H4 (cell line): ENCODE measurements around the gene ULK1. TPM values are rescaled to one million over a fixed set of nuclear protein-coding genes. Genes with fewer than 3 reads are reported as not detected.
A peak's percentile ranks its signal among the peaks of the same experiment; 100 is the strongest.
"Not testable (repeated sequence)": the region's sequence is repeated elsewhere in the genome, so short reads cannot be mapped to it uniquely, and the experiment has no call there.

Source experiments
- DNase-seq: peaks from one replicate; pipeline ENCODE4 v3.0.0-alpha.2; 2015; ENCODE audit warnings: low spot score
- total RNA-seq: library from RNA; depleted of rRNA; stranded (reverse); fragments of >200 nt; shearing (Covaris generic); gene quantifications from 2 replicates; pipeline ENCODE4 v1.2.3, GENCODE V29; 2014

The ULK1 gene
- total RNA-seq, 1 experiment from 2014 or later: 1.9 TPM

GRCh38 chr12:131861261-131862083 is 33.0 kb upstream of the ULK1 start:
- DNase-seq: no peak

- DNase-seq: no peak
Observed at GRCh38 chr12:131862084-131862441, 32.4 kb upstream of the ULK1 start.

- DNase-seq: no peak
Observed at GRCh38 chr12:131862600-131862993, 31.8 kb upstream of the ULK1 start.

GRCh38 chr12:131862994-131863710 is 31.3 kb upstream of the ULK1 start:
- DNase-seq: no peak

GRCh38 chr12:131863711-131864396 is 30.6 kb upstream of the ULK1 start:
- no peak for DNase-seq

GRCh38 chr12:131864469-131864868 is 30.0 kb upstream of the ULK1 start:
- DNase-seq: no peak

DNA sequence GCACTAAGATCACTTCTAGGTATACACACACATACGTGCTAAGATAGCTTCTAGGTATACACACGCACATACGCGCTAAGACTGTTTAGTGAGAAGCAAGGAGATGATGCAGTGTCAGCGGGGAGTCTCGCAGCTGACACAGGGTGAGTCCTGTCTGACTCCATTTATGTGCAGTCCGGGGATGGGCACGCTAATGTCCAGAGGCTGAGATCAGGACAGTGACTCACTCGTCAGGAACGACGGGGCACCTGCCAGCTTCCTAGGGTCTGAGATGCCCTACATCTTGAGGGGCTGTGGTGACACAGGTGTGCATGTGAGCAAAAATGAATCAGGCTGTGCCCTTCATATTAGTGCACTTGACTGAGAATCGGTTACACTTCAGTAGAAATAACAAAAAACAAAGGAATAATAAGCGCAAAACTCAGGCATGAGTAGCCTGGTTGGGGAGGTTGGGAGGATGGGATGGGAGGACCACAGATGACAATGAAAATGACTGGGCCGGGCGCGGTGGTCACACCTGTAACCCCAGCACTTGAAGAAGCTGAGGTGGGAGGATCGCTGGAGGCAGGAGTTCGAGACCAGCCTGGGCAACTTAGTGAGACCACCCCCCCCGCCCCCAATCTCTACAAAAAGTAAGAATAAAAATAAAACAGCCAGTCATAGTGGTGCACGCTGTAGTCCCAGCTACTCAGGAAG is 29.1 kb upstream of the ULK1 start:
- no peak for DNase-seq

- no peak for DNase-seq
Observed at GRCh38 chr12:131867471-131867870, 27.0 kb upstream of the ULK1 start.

DNA sequence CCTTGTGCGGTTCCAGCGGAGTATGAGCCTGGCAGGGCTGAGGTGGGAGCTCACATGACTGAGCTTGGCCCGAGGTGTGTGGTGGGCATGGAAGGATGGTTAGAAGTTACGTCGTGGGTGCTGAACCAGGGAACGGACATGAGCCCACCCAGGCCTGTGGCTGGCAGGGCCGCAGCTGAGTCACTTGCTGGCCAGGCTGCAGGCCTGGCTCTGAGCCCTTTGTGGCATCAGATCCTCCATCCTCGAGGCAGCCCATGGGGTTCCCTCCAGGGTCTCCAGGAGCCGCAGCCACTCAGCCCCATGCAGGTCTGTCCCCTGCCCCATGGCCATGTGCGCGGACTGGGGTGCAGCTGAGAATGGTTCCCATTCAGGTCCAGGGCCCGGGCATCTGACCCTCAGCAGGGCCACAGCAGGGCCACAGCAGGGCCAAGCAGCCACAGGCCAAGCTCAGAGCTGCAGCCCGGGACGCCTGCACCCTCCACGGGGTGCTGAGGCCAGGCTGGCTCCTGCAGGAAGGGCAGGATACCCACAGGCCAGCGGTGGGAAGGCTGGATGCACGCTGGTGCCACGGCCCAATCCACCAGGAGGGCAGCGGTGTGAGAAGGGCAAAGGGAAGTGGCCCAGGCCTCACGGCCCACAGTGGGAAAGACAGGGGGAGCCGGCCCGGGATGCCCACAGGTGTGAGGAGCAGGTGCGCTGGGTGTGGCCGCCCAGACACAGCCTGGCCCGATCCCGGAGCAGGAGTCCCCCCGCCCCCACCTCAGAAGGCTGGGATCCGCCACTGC is 26.3 kb upstream of the ULK1 start:
- DNase-seq: peak; percentile 48

- DNase-seq: peak; percentile 79
Observed at GRCh38 chr12:131869871-131870418, 24.5 kb upstream of the ULK1 start.

DNA sequence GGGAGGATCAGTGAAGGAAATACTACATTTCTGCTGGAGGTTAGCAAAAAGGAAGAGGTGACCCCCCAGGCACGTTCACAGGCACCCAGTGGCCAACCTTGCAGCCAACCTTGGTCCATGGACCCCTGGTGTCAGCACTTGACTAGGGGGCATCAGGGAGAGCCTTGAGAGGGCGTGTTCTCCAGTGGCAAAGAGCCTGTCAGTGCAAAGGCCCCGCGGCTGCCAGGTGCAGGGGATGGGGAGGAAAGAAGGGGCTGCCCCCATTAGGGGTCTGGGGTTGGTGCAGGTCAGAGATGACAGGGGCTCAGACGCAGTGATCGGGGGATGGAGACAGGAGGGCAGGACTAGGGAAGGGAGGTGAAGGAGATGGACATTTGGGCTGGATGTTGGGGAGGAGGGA is 22.7 kb upstream of the ULK1 start:
- no peak for DNase-seq

DNA sequence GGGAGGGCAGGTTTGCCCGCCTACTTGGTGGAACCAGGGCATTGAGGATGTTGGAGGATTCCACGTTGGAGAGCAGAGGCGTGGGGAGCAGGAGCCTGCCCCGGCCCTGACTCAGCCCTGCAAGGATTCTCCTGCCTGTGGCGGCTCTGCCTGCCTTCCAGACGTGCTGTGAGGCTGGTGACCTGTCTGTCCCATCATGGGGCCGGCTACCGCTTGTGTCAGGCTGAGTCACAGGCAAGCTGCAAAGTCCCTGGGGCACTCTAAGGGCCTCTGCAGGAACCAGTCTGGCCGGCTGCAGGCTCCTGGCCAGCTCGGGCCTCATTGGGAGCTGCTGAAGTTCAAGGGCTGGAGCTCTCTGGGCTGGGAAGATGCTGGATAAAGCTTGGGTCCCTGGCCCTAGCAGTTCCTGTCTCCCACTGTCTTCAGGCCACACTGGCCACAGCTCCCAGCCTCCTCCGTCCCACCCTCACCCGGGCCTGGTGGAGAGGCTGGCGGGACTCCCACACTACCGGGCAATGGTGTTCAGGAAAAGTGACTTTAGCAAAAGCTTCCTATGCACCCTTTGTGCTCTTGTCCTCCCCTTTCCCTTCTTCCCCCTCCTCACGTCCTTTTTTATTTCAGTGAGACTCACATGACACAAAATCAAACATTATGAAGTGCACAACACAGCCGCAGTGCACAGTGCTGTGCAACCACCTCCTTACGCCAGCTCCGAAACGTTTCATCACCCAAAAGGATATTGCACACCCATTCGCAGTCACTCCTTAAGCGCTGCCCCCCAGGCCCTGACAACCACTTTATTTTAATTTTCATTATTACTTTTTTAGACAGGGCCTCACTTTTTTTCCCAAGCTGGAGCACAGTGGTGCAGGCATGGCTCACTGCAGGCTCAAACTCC is 22.0 kb upstream of the ULK1 start:
- peak; percentile 72 for DNase-seq

GRCh38 chr12:131873293-131873692 is 21.1 kb upstream of the ULK1 start:
- DNase-seq: no peak

DNA sequence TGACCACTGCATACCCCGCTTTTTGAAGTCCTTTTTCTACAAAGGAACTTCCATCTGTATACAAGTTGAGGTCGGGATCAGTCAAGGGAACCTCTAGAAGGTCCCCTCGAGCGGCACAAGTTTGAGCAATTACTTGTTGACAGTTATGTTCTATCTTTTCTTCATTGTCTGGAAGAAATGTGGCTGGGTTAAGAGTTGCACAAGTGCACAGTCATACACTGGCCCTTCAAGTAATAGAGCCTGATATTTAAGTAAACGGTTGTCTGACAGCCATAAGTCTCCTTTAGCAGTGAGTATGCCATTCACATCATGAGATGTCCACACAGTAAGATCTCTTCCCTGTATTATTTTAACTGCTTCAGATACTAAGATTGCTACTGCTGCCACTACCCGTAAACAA is 19.4 kb upstream of the ULK1 start:
- DNase-seq: not testable (repeated sequence)

GRCh38 chr12:131877216-131877615 is 17.2 kb upstream of the ULK1 start:
- not testable (repeated sequence) for DNase-seq

GRCh38 chr12:131878436-131878835 is 16.0 kb upstream of the ULK1 start:
- DNase-seq: not testable (repeated sequence)

DNA sequence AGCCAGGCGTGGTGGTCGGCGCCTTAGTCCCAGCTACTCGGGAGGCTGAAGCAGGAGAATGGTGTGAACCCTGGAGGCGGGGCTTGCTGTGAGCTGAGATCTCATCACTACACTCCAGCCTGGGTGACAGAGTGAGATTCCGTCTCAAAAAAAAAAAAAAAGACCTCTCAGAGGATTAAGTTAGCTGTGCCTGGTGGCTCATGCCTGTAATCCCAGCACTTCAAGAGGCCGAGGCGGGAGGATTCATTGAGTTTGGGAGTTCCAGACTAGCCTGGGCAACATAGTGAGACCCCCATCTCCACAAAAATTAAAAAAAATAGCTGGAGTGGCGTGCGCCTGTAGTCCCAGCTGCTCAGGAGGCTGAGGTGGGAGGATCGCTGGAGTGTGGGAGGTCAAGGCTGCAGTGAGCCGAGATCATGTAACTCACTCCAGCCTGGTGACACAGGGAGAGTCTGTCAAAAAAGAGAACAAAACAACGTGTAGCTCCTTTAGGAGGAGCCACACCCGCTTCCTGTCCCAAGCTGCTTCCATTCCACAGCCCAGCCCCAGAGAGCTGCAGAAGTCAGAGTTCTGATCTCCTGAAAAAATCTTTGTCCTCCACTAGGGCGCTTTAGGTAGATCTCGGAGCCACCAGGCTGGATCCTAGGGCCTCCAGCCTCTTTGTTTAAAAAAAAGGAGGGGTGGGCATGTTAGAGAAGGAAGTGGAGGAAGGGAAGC is 11.5 kb upstream of the ULK1 start:
- DNase-seq: no peak

GRCh38 chr12:131883521-131883900 is 10.9 kb upstream of the ULK1 start:
- no peak for DNase-seq

DNA sequence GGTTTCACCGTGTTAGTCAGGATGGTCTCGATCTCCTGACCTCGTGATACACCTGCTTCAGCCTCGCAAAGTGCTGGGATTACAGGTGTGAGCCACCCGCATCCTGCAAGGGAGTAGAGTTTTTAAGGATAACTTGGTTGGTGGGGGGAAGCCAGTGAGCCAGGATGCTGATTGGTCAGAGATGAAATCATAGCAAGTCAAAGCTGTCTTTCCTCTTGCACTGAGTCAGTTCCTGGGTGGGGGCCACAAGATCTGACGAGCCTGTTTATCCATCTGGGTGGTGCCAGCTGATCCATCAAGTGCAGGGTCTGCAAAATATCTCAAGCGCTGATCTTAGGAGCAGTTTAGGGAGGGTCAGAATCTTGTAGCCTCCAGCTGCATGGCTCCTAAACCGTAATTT is 9.3 kb upstream of the ULK1 start:
- not testable (repeated sequence) for DNase-seq
